22Rv1 (cell line): ENCODE results near the gene TUSC7.

ENCODE experiments used
- H3K27ac ChIP-seq: fragments of 450-650 bp; 2 replicates; pipeline ENCODE4 v1.5.1; 2017
- ZFX ChIP-seq: fragments of 450-650 bp; IDR thresholded peaks from 2 replicates; pipeline ENCODE4 v1.6.1; 2017; ENCODE audit warnings: antibody characterized with exemption, borderline replicate concordance
- TF ChIP-seq, protein P1 (sequence below): fragments of 450-650 bp; IDR thresholded peaks from 2 replicates; pipeline ENCODE4 v1.5.1; 2017; ENCODE audit warnings: mild to moderate bottlenecking

Gene TUSC7

DNA sequence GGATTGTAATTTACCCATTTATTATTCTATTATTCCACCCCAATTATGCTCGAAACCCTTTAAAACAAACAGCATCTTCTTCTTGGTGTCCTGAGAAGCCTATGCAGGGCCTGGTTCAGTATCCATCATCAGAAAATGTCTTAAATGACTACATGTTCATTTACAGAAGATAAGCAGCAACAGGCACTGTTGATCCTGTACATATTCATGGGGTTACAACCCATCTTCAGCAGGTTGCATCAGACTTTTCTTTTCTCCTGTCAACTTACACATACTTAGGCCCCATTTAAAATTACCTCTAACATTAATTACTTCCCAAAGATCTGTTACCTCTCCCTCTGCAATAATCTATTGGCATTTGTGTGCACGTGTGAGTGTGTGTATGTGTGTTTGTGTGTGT lies 18.9 kb downstream of the TUSC7 start:
- H3K27ac ChIP-seq = no peak overlapping the region
- TF ChIP-seq, protein P1, sequence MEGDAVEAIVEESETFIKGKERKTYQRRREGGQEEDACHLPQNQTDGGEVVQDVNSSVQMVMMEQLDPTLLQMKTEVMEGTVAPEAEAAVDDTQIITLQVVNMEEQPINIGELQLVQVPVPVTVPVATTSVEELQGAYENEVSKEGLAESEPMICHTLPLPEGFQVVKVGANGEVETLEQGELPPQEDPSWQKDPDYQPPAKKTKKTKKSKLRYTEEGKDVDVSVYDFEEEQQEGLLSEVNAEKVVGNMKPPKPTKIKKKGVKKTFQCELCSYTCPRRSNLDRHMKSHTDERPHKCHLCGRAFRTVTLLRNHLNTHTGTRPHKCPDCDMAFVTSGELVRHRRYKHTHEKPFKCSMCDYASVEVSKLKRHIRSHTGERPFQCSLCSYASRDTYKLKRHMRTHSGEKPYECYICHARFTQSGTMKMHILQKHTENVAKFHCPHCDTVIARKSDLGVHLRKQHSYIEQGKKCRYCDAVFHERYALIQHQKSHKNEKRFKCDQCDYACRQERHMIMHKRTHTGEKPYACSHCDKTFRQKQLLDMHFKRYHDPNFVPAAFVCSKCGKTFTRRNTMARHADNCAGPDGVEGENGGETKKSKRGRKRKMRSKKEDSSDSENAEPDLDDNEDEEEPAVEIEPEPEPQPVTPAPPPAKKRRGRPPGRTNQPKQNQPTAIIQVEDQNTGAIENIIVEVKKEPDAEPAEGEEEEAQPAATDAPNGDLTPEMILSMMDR = no peak
- no peak for TF ChIP-seq ZFX

GRCh38 chr3:116734243-116734642 lies 24.7 kb downstream of the TUSC7 start:
- TF ChIP-seq, protein P1 = no peak
- no peak overlapping the region for H3K27ac ChIP-seq

- TF ChIP-seq, protein P1 = no peak
- TF ChIP-seq ZFX = no peak
- H3K27ac ChIP-seq = no peak overlapping the region
Observed at GRCh38 chr3:116739678-116740077, 30.1 kb downstream of the TUSC7 start.

GRCh38 chr3:116740293-116740692 lies 30.7 kb downstream of the TUSC7 start:
- TF ChIP-seq, protein P1 = no peak
- TF ChIP-seq ZFX = no peak
- no peak overlapping the region for H3K27ac ChIP-seq

DNA sequence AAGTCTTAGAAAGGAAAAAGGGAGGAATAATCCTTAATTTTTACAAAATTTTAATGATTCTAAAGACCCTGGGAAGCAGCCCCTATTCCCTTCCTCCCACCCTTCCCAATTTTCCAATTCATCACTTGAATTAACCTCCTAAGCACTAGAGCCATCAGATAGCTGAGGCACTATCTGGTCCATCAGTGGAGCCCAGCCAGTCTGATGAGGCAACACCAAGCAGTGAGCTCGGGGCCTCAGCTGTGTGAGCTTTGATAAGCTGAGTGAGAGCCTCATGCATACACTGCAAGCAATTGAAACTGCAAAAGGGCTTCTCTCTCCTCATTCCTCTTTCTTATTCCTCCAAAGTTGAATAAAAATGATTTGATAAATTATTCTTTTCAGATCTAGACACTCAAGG lies 31.9 kb downstream of the TUSC7 start:
- TF ChIP-seq, protein P1 = no peak
- TF ChIP-seq ZFX = no peak
- H3K27ac ChIP-seq = no peak overlapping the region

DNA sequence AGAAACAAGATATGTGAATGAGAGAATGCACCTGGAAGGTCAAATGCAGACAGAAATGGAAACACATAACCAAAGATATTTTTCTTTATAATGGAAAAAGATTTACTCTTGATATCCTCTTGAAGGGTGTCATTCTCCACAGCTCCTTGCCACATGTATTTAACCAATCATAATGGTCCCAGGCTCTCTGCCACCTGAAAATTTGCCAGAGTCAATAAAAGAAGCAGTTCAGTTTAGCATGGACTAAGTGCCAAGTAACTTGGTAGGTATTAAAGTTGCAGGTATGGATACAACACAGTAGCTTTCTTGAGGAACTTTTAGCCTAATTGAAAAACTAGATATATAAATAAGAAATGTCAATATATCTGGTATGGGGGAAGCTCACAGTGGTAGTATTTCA lies 33.5 kb downstream of the TUSC7 start:
- no peak overlapping the region for H3K27ac ChIP-seq

DNA sequence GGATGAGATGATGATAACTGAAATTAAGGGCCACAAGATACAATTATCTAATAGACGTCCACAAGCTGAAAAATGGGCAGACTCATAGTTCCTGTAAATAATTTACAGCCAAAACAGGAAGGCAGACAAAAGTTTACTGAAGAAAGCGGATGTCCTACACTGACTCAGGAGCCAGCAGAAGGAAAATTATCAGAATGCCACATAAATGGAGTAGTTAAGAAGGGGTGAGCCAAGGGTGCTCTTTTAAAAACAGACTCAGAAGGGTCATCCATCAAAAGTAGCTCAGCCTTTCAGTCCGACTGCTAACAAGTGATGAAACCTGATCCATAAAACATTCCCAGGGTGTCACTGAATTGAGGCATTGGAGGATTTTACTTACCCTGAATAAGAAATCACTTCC lies 39.8 kb downstream of the TUSC7 start:
- TF ChIP-seq ZFX = no peak
- TF ChIP-seq, protein P1 = no peak
- H3K27ac ChIP-seq = no peak overlapping the region

More for the DNA sequence above, 33.5 kb downstream of the TUSC7 start:
- TF ChIP-seq, protein P1 = no peak
- no peak for TF ChIP-seq ZFX
